HG03066 (cell line): ENCODE results near the gene TALDO1.

ENCODE experiments used
- ATAC-seq: cut with Tn5 transposase; IDR thresholded peaks from one replicate; pipeline ENCODE4 v1.9.1; 2021; ENCODE audit warnings: low read depth; ENCODE audit not compliant: unreplicated experiment

TALDO1 gene

DNA sequence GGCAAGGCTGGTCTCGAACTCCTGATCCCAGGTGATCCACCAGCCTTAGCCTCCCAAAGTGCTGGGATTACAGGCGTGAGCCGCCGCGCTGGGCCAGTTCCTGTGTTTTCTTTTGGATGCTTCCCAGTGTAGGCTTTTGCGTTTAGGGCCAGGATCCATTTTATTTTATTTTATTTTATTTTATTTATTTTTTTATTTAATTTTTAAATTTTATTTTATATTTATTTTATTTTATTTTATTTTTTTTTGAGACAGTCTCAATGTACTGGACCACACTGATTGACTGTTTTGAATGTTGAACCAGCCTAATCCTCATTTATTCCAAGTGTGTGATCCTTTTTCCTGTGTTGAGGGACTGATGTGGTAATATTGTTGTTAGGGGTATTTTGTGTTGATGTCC lies 32.8 kb upstream of the TALDO1 start:
- no peak for ATAC-seq

DNA sequence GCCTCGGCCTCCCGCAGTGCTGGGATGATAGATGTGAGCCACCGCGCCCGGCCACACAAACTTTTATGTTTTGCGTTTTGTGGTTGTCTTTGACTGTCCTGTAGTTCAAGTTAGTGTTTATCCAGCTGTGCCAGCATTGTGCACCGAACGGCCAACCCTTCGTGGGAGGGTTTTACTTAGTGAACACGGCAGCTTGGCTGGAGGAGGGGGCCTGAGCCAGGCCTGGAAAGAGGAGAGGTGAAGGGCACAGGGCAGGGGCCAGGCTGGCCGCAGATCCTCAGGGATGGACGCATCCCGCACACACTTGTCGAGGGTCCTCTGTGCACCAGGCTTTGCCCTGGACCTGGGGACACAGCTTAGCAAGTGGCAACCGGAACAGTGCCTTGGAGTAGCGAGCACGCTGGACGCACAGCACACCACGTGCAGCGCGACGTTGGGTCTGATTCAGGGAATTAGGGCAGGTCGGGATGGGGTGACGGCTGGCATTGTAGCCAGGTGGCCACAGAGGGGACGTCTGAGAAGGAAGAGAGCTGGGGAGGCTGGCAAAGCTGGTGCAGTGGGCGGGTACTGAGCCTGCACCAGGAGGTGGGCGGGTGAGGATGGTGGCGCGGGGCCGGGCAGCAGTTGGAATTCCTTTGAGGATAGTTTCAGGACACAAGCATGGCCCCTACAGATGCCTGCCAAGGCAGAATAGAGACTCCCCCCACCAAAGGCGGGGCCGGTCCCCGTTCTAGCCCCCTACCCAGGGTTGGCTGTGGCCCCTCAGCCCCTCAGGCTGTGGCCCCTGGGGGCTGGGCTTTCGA lies 27.8 kb upstream of the TALDO1 start:
- ATAC-seq, result no peak

DNA sequence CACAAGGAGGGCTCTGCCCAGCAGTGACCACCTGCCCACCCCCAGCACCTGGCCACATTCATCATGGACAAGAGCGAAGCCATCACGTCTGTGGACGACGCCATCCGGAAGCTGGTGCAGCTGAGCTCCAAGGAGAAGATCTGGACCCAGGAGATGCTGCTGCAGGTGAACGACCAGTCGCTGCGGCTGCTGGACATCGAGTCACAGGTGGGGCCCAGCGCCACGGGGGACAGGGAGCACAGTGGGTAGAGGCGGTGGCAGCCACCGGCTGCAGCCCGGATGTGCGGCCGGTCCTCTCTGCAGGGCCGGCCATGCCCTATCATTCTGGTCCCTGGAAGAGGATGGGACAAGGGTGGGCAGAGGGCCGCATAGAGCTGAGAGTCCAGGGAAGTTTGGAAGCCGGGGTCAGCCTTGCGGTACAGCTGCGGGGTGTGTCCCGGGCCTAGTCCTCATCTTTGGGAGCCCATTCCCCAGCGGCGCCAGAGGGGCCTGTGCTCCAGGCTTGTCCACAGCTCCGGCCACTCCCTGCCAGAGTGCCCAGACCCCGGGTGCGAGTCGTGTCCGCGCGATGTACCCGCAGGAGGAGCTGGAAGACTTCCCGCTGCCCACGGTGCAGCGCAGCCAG lies 27.1 kb upstream of the TALDO1 start:
- ATAC-seq, result no peak

DNA sequence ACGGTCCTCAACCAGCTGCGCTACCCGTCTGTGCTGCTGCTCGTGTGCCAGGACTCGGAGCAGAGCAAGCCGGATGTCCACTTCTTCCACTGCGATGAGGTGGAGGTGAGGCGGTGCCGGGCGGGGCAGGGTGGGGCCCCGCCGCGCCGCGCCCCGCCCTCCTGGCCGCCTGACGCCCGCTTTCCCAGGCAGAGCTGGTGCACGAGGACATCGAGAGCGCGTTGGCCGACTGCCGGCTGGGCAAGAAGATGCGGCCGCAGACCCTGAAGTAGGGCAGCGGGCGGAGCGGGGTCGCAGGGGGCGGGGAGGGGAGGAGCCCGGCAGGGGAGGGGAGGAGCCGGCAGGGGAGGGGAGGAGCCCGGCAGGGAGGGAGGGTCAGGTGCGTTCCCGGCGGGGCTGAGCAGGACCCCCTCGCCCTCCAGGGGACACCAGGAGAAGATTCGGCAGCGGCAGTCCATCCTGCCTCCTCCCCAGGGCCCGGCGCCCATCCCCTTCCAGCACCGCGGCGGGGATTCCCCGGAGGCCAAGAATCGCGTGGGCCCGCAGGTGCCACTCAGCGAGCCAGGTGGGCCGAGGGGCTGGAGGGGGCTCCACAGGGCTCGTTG lies 26.5 kb upstream of the TALDO1 start:
- no peak for ATAC-seq

- no peak for ATAC-seq
Measured at GRCh38 chr11:721247-721740, 26.0 kb upstream of the TALDO1 start.

DNA sequence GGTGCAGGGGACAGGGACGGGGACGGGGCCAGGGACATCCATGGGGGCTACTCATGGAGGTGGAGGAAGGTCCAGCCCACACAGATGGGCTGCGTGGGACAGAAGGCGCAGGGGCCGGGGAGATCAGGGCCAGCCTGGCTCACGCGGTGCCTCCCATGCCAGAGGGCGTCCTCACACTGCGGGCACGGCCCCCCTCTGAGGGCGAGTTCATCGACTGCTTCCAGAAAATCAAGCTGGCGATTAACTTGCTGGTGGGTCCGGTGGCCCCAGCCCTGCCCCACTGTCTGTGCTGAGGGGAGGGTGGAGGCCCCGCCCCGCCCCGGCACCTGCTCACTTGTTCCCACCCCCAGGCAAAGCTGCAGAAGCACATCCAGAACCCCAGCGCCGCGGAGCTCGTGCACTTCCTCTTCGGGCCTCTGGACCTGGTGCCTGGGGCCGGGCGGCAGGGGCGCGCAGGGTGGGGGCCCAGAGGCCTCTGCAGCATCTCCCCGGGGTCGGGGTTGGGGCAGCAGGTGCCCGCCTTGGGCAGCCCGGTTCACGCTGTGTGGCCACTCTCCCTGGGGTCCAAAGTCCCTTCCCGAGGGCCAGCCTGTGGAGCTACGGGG lies 25.4 kb upstream of the TALDO1 start:
- no peak for ATAC-seq

DNA sequence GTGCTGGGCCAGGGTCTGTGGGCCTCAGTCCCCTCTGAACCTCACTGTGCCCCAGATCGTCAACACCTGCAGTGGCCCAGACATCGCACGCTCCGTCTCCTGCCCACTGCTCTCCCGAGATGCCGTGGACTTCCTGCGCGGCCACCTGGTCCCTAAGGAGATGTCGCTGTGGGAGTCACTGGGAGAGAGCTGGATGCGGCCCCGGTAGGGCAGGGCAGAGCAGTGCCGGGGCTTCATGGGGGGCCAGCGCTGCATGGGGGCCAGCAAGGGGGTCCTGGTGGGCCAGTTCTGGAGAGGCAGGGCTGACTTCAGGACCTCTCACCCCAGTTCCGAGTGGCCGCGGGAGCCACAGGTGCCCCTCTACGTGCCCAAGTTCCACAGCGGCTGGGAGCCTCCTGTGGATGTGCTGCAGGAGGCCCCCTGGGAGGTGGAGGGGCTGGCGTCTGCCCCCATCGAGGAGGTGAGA lies 24.9 kb upstream of the TALDO1 start:
- no peak for ATAC-seq

- no peak for ATAC-seq
Measured at GRCh38 chr11:723120-723883, 24.0 kb upstream of the TALDO1 start.

DNA sequence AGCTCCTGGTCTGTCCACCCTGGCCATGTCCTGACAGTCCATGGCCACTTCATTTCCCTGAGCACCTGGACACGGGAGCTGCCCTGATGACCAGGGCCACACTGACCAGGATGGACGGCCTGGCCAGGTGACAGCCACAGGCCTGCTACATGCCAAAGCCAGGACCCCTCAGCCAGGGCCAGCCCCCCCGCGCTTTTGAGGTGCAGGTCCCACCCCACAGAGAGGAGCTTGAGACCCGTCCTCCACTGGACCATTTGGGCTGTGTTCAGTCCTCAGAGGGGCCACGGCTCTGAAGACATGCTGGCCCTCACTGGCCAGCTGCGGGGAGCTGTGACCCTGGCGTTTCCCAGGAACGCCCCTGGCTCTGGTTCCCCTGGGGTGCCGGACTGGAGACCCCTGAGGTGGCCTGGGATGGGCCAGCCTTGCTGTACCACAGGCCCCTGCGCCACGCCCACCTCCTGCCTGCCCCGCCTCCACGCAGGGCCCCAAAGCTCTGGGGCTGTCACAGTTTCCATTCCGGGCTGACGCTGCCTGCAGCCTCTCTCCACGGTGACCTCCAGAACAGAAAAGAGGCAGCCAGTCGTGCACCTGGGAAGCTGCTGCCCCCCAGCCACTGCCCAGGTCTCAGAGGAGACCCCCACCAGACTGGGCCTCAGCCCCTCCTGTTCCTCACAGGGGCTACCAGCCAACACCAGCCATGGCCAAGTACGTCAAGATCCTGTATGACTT lies 23.1 kb upstream of the TALDO1 start:
- ATAC-seq, result no peak

- no peak for ATAC-seq
Measured at GRCh38 chr11:724778-725386, 22.4 kb upstream of the TALDO1 start.

- no peak for ATAC-seq
Measured at GRCh38 chr11:725624-726202, 21.6 kb upstream of the TALDO1 start.

DNA sequence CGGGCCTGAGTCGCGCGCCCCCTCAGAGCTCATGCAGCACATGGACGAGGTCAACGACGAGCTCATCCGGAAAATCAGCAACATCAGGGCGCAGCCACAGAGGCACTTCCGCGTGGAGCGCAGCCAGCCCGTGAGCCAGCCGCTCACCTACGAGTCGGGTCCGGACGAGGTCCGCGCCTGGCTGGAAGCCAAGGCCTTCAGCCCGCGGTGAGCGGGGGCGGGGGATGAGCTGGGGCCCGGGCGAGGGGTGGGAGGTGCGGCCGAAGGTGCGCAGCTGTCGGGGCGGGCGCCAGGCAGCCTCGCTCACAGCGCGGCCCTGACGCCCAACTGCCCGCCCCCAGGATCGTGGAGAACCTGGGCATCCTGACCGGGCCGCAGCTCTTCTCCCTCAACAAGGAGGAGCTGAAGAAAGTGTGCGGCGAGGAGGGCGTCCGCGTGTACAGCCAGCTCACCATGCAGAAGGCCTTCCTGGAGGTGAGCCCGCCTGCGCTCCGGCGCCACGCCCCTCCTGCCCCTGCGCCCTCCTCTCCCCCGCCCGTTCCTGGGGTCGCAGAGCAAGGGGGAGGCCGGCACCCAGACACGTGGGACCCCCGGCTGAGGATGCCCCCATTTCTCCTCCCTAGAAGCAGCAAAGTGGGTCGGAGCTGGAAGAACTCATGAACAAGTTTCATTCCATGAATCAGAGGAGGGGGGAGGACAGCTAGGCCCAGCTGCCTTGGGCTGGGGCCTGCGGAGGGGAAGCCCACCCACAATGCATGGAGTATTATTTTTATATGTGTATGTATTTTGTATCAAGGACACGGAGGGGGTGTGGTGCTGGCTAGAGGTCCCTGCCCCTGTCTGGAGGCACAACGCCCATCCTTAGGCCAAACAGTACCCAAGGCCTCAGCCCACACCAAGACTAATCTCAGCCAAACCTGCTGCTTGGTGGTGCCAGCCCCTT lies 20.7 kb upstream of the TALDO1 start:
- no peak for ATAC-seq

DNA sequence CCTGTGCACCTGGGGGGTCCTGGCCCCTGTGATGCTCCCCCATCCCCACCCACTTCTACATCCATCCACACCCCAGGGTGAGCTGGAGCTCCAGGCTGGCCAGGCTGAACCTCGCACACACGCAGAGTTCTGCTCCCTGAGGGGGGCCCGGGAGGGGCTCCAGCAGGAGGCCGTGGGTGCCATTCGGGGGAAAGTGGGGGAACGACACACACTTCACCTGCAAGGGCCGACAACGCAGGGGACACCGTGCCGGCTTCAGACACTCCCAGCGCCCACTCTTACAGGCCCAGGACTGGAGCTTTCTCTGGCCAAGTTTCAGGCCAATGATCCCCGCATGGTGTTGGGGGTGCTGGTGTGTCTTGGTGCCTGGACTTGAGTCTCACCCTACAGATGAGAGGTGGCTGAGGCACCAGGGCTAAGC lies 20.0 kb upstream of the TALDO1 start:
- ATAC-seq, result no peak

DNA sequence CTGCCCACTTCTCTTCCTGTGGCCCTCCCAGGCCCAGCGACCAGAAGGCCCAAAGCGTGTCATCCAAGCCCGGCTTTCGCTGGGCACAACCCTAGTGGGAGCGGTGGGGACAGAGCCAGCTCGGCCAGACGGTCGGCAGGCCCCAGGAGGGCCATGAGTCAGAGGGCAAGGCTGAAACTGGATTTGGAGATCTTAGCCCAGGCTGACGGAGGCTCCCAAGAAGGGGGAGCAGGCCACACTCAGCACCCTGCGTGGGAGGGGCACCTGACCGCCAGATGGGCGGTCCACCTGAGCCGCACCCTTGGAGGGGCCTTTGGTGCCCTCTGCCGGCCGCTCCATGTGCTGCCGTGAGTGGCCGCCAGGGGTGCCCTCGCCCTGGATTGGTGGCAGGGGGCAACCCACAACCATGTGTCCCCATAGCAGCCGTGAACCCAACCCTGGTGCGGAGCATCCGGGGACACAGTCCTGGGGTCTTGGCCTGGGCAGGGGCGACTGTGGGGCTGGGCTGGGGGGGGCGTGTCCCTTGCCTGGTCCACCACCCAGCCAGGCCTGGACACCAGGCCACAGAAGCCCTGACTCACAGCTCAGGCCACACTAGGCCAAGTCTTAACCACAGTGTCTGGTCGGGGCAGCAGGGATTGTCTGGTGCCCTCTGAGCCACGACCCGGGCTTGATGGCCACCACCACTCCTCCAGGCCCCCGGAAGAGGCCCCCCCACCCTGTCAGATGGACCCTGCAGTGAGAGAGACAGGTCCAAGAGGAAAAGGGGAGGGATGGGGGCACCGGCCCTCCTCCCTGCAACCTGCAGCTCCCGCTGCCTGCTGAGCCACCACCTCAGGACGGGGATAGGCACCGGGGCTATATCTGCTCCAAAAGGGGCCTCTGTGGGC lies 19.2 kb upstream of the TALDO1 start:
- ATAC-seq, result no peak

DNA sequence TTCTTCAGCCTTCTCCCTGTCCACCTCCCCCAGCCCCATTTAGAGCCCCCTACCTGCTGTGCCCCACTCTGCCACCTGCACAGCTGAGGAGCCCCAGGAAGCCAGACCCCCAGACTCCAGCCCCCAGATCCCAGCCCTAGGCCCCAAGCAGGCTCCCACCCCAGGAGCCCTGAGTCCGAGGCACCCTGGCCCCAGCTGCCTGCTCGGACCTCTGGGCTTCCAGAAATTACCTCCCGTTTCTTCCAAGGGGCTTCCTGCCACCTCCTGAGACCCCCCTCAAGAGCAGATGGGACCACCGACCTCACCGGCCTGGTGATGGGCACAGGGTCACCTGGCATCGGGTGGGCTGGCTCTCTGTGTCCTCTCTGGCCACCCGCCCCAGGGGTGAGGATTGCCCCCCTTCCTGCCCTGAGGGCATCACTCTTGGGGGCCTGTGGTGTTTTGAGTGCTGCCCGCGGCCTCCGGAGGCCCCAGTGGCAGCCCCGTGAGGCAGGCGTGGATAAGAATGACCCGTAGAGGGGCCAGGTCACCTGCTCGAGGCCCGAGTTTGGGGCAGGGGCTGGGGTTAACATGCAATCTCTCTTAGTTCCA lies 18.3 kb upstream of the TALDO1 start:
- no peak for ATAC-seq

DNA sequence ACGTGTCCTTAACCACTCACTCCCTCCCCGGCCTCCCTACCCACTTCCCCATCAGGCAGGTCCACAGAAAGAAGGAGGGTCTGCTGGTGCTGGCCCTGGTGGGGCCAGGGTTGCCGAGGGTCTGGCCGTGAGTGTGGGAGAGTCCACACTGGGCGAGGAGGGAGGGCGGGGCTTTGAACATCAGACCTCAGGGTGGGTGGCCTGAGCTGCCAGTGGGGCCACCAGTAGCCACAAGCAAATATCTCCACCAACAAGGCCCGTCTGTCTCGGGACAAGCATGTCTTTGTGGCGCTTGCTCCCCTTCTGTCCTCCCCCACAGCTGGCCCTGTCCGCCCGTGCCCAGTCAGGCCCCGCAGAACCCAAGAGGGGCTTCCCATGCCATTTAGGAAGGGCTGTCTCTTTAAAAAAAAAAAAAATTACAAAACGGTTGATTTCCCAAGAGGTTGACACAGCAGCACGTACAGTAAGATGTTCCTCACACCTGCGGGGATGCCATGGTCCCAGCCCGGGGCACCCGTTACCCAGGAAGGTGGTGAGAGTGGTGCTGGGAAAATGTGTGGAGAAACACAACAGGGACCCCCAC lies 17.7 kb upstream of the TALDO1 start:
- no peak for ATAC-seq
